HUES48 (cell line): ENCODE data around the gene SUPT6H.

Source experiments
- H3K27ac ChIP-seq: one replicate; pipeline ENCODE4 v1.7.0; 2013; ENCODE audit warnings: low read depth, low read length, inconsistent platforms
- H3K27me3 ChIP-seq: 2 replicates; pipeline ENCODE4 v1.6.1; 2013; ENCODE audit warnings: mild to moderate bottlenecking, low read length; ENCODE audit not compliant: control insufficient read depth, insufficient read depth
- H3K36me3 ChIP-seq: 2 replicates; pipeline ENCODE4 v1.6.1; 2013; ENCODE audit warnings: low read length; ENCODE audit not compliant: control insufficient read depth, insufficient read depth
- H3K4me1 ChIP-seq: 2 replicates; pipeline ENCODE4 v1.6.1; 2013; ENCODE audit warnings: mild to moderate bottlenecking, low read length; ENCODE audit not compliant: control insufficient read depth, insufficient read depth
- H3K4me3 ChIP-seq: 2 replicates; pipeline ENCODE4 v1.5.1; 2013; ENCODE audit warnings: mild to moderate bottlenecking, low read depth, low read length
- H3K9ac ChIP-seq: 2 replicates; pipeline ENCODE4 v1.6.1; 2013; ENCODE audit warnings: mild to moderate bottlenecking, low read depth, low read length, moderate library complexity
- H3K9me3 ChIP-seq: 2 replicates; pipeline ENCODE4 v1.6.1; 2013; ENCODE audit warnings: low read length; ENCODE audit not compliant: control insufficient read depth, insufficient read depth

Gene SUPT6H

DNA sequence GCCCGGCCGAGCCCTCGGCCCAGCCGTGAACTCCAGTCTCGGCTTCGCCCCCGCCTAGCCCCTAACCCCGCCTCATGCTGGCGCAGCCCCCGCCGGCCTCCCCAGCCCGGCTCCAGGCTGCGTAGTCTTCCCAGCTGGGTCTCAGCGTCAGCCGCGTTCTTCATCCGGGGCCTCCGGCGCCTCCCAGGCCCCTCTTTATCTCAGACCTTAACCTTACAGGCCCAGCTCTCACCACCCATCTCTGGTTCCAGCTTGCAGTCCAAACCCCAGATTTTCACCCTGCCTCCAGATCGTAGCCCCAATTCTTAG lies 49.7 kb downstream of the SUPT6H start, which contains the start of gene PROCA1:
Gene PROCA1, minus strand, starts transcription at position 166 of the 309 bp plus-strand sequence. CDS start 228 bp downstream, outside the sequence.
- Histone ChIP-seq H3K4me3 (peak within 1 kb of the TSS; percentile 88), H3K4me1 (peaks cover 8% of the 10 kb centered on the region), H3K9ac (peak within 1 kb of the TSS; percentile 95), H3K36me3 (peaks cover 32% of the 10 kb centered on the region), H3K27ac (peak within 1 kb of the TSS; percentile 98), H3K9me3 (no peaks in the 10 kb centered on the region), H3K27me3 (no peaks in the 10 kb centered on the region)

DNA sequence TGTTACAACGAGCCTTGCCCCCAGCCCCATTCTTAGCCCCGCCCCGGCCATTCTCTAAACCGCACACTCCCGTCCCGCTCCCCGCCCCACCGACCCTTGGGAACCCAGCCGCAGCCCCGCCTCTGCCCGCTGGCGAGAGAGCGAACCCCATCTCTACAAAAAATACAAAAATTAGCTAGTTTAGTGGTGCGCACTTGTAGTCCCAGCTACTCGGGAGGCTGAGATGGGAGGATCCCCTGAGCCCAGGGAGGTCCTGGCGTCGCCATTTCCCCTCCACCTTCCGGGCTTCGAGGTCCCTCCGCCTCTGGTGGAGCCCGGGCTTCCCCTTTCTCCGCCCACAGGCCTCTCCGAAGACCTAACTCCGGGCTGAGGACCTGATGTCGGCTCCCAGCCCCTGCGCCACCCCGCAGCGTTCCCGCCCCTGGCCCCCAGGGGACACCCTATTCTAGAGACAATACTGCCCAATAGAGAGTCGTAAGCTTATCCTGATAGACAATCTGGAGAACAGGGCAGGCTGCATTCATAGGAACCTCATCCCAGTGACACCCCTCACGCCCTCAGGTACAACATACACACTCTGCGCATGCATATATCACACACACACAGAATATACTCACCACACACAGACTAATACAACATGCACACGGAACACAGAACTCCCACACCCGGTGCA lies 50.2 kb downstream of the SUPT6H start:
- Histone ChIP-seq H3K9me3 (no peaks in the 10 kb centered on the region), H3K27ac (peak overlapping the region; percentile 95), H3K4me1 (peaks cover 8% of the 10 kb centered on the region), H3K36me3 (peaks cover 32% of the 10 kb centered on the region), H3K4me3 (peak overlapping the region; percentile 88), H3K9ac (peak overlapping the region; percentile 70), H3K27me3 (no peaks in the 10 kb centered on the region)

DNA sequence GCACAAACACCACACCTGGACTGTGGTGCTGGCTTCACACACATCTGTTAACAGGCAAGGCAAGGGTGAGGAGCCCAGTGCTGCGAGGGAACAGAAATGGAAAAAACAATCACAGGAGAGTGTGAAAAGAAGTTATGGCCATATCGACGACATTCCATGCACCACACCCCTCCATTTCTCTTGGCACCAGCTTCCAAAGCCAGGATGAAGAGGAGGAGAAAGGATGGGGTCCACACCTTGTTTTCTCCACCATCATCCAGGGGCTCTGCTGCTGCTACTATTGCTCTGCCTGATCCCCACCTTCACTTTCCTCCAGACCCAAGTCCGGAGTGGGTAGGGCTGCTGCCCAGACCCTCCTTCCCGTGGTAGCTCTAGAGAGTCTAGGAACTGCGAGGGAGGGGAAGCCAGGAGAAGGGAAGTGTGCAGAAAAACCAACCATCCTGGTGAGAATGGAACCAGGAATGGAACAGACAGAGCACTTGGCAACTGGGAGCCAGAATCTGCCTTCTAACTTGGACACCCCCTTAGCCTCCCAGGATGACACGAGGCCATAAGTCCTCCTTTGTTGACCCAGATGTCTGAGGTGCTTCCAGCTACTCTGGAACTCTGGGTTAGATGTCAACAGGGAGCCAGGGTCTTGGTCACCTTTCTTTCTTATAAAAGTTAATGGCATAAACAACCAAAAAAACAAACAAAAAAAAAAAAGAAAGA lies 50.9 kb downstream of the SUPT6H start:
- H3K9ac ChIP-seq, result no peak overlapping the region

DNA sequence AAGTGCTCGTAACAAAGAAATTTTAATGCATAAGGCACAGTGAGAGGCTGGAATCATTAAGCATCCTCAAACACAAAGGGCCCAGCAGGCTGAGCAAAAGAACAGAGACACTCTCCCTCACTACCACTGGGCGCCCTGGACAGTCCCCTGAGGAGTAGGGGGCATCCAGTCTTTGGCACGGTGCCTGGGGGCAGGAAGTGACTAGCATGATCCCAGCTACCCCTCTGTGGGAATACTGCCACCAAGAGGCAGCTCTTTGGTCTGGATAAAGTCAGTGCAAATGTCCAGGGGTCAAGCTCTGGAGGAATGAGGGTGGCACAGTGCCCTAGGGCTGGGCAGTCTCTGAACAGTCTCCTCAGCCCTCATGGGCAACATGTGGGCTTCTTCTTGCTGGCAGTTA lies 52.3 kb downstream of the SUPT6H start:
- H3K9ac ChIP-seq, result no peak overlapping the region
- H3K27me3 ChIP-seq, result no peaks in the 10 kb centered on the region

More for the DNA sequence above, 50.9 kb downstream of the SUPT6H start:
- Histone ChIP-seq H3K4me1 (peaks cover 8% of the 10 kb centered on the region), H3K27ac (peak overlapping the region; percentile 95), H3K27me3 (no peaks in the 10 kb centered on the region), H3K36me3 (peaks cover 32% of the 10 kb centered on the region), H3K4me3 (peak overlapping the region; percentile 88), H3K9me3 (no peaks in the 10 kb centered on the region)

DNA sequence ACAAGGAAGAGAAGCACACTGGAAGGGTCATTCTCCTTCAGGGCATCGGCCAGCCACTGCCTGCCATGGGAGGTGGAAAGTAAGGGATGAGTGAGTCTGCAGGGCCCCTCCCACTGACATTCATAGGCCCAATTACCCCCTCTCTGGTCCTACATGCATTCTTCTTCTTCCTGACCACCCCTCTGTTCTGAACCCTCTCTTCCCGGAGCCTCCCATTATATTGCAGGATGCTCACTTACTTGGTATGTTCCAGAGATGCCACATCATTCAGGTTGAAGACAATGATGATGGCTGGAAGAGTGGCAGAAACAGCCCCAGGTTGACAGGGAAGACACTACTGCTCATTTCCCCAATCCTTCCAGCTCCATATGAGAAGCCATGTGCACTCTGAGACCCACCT lies 53.2 kb downstream of the SUPT6H start:
- peaks cover 32% of the 10 kb centered on the region for H3K36me3 ChIP-seq
- H3K9ac ChIP-seq, result no peak overlapping the region

More for the DNA sequence above, 52.3 kb downstream of the SUPT6H start:
- Histone ChIP-seq H3K4me3 (no peak overlapping the region), H3K36me3 (peaks cover 32% of the 10 kb centered on the region), H3K9me3 (no peaks in the 10 kb centered on the region), H3K4me1 (peaks cover 12% of the 10 kb centered on the region), H3K27ac (no peak overlapping the region)

DNA sequence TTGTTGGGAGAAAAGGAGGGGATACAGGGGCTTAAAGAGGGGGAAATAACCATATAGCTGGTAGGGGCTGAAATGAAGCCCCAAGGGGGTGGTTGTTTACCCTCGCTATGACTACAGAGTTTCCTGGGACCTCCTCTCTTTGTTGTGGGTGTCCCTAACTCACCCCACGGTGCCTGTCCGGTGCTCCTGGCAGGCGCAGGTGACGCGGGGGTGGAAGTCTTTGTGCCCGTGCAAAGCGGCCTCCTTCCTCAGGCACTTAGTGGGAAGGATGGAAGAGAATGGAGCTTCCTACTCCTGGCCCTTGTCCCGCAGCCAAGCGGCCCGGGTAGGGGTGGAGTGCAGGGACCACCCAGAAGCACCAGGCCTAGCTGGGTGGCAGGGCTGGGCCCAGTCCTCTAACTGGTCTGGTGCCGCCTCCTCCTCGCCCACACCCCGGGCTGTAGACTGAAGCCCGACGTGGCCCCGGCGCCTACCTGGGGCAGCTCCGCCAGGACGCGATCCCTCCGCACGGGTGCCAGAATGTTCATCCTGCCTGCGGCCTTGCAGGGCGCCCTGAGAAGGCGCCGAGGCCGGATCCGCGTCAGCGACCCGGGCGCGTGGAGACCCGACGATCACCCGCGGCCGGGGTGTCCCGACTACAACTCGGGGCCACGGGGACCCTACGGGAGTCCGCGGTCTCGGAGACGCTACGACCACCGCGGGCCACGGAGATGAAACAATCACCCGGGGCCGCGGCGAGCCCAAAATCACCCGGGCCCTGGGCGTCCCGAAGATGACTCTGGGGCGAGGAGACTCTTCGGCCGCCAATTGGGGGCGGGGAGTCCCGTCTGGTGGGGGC lies 55.0 kb downstream of the SUPT6H start:
- Histone ChIP-seq H3K9ac (peak overlapping the region; percentile 86), H3K36me3 (peaks cover 45% of the 10 kb centered on the region), H3K27me3 (no peaks in the 10 kb centered on the region), H3K4me1 (peaks cover 17% of the 10 kb centered on the region), H3K9me3 (no peaks in the 10 kb centered on the region), H3K4me3 (peak overlapping the region; percentile 85), H3K27ac (peak overlapping the region; percentile 98)

More for the DNA sequence above, 53.2 kb downstream of the SUPT6H start:
- Histone ChIP-seq H3K27ac (no peak overlapping the region), H3K4me1 (peaks cover 12% of the 10 kb centered on the region), H3K27me3 (no peaks in the 10 kb centered on the region), H3K4me3 (no peak overlapping the region), H3K9me3 (no peaks in the 10 kb centered on the region)

DNA sequence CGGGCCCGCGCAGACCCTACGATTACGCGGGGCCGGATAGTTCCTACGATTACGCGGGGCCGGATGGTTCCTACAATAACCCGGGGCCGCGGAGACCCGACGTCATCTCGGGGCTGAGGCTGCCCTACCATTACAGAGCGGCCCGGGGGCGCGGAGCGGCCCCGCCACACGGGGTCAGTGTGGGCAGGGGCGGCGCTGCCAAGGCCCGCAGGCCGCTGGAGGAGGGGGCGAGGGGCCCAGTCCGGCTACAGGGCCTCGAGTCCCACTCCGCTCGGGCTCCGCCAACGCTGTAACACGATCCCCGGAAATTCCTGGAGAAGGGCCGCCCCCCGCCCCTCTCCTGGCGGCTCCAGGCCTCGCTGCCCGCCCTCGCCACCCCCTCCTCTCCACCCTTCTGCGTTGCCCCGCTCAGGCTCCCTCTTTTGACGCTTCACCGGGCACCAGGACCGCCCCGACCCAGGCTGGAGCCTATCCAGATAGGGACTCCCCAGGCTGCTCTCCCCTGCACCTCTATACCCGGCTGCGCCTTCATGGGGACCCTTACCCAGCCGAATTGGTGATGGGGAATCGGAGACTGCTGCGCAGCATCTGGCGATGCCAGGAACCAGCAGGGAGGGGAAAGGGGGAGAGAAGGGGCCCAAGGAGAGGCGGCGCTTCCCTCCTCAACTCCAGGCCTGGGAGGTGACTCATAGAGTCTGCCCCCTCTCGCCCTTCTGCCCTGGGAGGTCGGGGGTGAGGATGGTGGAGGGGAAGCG lies 55.8 kb downstream of the SUPT6H start, which contains the start of gene RAB34:
Gene RAB34, minus strand, starts transcription at position 291 of the 755 bp plus-strand sequence. CDS start 602 bp downstream, outside the sequence.
- Histone ChIP-seq H3K9ac (peak within 1 kb of the TSS; percentile 86), H3K4me1 (peaks cover 18% of the 10 kb centered on the region), H3K27me3 (no peaks in the 10 kb centered on the region), H3K4me3 (peak within 1 kb of the TSS; percentile 85), H3K27ac (peak within 1 kb of the TSS; percentile 98), H3K9me3 (no peaks in the 10 kb centered on the region), H3K36me3 (peaks cover 53% of the 10 kb centered on the region)

DNA sequence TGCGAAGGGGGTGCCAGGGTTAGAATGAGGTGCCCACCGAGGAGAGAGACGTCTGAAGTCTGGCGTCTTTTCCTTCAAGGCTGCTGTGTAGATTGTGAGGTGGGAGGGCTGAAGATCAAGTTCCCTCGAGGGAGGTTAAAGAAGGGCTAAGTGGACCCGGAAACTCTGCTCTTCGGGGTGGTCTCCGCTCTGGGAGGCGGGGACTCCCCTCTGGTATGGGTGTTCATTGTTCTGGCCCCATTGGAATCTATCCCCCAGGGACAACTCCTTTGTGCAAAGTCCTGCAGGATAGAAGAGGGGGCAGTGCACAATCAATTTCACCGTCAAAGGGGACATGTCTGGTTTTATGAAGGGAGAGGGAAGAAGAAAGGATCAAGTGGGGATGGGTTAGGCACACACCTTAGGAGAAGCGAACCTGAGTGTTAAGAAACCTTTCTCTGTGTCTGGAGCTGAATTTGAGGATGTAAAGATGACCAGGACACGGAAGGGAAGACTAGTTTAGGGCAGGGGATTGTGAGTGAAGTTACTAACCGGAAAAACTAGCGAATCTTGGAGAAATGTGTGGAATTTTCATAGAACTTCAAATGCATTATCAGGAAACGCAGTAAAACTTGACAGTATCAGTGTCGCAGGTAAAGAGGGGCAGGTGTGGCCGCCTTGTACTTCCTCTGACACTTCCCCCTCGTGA lies 56.5 kb downstream of the SUPT6H start:
- peaks cover 55% of the 10 kb centered on the region for H3K36me3 ChIP-seq
- peak overlapping the region; percentile 67 for H3K9ac ChIP-seq
- peak overlapping the region; percentile 98 for H3K27ac ChIP-seq
- peak overlapping the region; percentile 85 for H3K4me3 ChIP-seq
- H3K4me1 ChIP-seq, result peaks cover 19% of the 10 kb centered on the region
- no peaks in the 10 kb centered on the region for H3K9me3 ChIP-seq
- H3K27me3 ChIP-seq, result no peaks in the 10 kb centered on the region

DNA sequence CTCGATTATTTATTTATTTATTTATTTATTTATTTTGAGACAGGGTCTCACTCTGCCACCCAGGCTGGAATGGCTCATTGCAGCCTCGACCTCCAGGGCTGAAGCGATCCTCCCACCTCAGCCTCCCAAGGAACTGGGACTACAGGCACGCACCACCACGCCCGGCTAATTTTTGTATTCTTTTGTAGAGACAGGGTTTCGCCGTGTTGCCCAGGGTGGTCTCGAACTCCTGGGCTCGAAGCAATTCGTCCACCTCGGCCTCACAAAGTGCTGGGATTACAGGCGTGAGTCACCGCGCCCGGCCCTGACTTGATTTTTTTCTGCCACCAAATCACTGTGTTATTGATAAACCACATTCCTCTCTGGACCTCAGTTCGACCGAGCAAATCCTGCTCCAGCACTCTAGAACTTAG lies 57.0 kb downstream of the SUPT6H start:
- H3K4me1 ChIP-seq, result peaks cover 21% of the 10 kb centered on the region
- H3K36me3 ChIP-seq, result peaks cover 56% of the 10 kb centered on the region
- peak overlapping the region; percentile 73 for H3K9ac ChIP-seq
- peak overlapping the region; percentile 98 for H3K27ac ChIP-seq
- H3K27me3 ChIP-seq, result no peaks in the 10 kb centered on the region
- no peaks in the 10 kb centered on the region for H3K9me3 ChIP-seq
- H3K4me3 ChIP-seq, result peak overlapping the region; percentile 85
